ENCODE measurements around the gene BRD3OS.

BRD3OS gene

GRCh38 chr9:134062461-134063087 is 37.3 kb downstream of the BRD3OS start:
- no peak for DNase-seq (ENCODE audit: low spot score)
- no peak for TF ChIP-seq CTCF (IDR thresholded peaks at IDR 0.05; ENCODE audit: extremely low read depth, insufficient read depth, missing control alignments)
- in situ Hi-C loops (cut with MboI; ENCODE audit: low pct_unique_long_range_greater_than_20kb, low sequenced_read_pairs, unreplicated experiment), result no loop called here

- no peak for TF ChIP-seq CTCF (IDR thresholded peaks at IDR 0.05; ENCODE audit: extremely low read depth, insufficient read depth, missing control alignments)
- DNase-seq (ENCODE audit: low spot score), result no peak
- in situ Hi-C loops (cut with MboI; ENCODE audit: low pct_unique_long_range_greater_than_20kb, low sequenced_read_pairs, unreplicated experiment), result no loop called here
These were observed 37.8 kb downstream of the BRD3OS start for GRCh38 chr9:134063088-134063570.

- no peak for TF ChIP-seq CTCF (IDR thresholded peaks at IDR 0.05; ENCODE audit: extremely low read depth, insufficient read depth, missing control alignments)
- DNase-seq (ENCODE audit: low spot score), result no peak
- in situ Hi-C loops (cut with MboI; ENCODE audit: low pct_unique_long_range_greater_than_20kb, low sequenced_read_pairs, unreplicated experiment), result no loop called here
These were observed 38.5 kb downstream of the BRD3OS start for GRCh38 chr9:134063571-134064450.

GRCh38 chr9:134064711-134065110 is 39.4 kb downstream of the BRD3OS start:
- DNase-seq (ENCODE audit: low spot score), result no peak
- in situ Hi-C loops (cut with MboI; ENCODE audit: low pct_unique_long_range_greater_than_20kb, low sequenced_read_pairs, unreplicated experiment), result no loop called here
- no peak for TF ChIP-seq CTCF (IDR thresholded peaks at IDR 0.05; ENCODE audit: extremely low read depth, insufficient read depth, missing control alignments)

- DNase-seq (ENCODE audit: low spot score), result peak; percentile 93
These were observed 40.5 kb downstream of the BRD3OS start for GRCh38 chr9:134065612-134066419.

More at GRCh38 chr9:134065612-134066419, 40.5 kb downstream of the BRD3OS start:
- no peak for TF ChIP-seq CTCF (IDR thresholded peaks at IDR 0.05; ENCODE audit: extremely low read depth, insufficient read depth, missing control alignments)
- in situ Hi-C loops (cut with MboI; ENCODE audit: low pct_unique_long_range_greater_than_20kb, low sequenced_read_pairs, unreplicated experiment), result no loop called here

Data from GM13977 (cell line).